Lung microvascular endothelial cell (primary cell): ENCODE measurements around the gene C1orf141. TPM values are rescaled to one million over a fixed set of nuclear protein-coding genes. Genes with fewer than 3 reads are reported as not detected.
"Not testable (repeated sequence)": the region's sequence is repeated elsewhere in the genome, so short reads cannot be mapped to it uniquely, and the experiment has no call there.

Experiments used
- DNase-seq, 2 donors: peaks; one replicate each; pipeline versions ENCODE4 v3.0.0 to v3.0.0-alpha.2; 2010; ENCODE audit warnings: low read depth in 2 of 2
- total RNA-seq: library from RNA; depleted of rRNA; stranded (reverse); fragments of >200 nt; gene quantifications from 2 replicates; pipeline ENCODE4 v1.2.1, GENCODE V29; 2014

The C1orf141 gene
- not detected in 2 replicates for total RNA-seq

DNA sequence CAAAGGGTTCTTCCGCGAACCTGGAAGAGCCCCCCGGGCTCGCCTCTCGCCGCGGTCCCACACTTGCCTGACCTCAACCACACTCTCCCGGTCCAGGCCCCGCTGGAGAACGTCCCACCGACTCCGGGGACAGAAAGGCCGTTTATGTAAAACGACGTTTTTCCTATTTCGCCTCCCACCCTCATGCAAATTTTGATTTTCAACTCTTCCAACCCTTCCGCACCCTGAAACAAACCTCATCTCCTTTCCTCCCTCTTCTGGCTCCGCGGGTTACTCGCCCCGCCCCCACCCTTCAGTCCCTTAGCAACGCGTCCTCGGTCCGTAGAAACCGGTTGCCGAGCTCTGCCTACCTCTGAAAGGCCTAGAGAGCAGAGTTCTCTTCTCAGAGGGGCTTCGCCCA is at the start of gene C1orf141:
C1orf141 (minus strand) TSS at position 276 of the 400 bp plus-strand sequence. CDS start 7,730 bp downstream, outside the sequence.
- DNase-seq = no peak

DNA sequence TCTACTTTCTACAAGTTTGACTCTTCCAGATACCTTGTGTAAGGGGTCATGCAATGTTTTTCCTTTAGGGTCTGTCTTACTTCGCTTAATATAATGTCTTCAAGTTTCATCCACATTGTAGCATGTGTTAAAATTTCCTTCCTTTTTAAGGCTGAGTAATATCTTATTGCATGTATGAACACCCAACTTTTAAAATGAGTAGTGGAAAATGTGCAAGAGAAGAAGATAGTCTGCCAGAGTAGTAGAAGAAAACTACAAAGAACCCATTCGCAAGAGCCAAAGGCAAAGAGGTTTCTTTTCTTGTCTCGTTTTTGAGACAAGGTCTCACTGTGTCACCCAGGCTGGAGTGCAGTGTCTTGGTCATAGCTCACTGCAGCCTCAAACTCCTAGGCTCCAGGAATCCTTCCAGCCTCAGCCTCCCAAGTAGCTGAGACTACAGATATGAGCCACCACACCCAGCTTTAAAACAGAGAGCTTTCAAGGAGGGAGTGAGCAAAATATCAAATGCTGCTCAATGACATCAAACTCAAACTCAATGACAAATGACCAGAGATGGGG is 40.8 kb upstream of the C1orf141 start:
- no peak for DNase-seq

DNA sequence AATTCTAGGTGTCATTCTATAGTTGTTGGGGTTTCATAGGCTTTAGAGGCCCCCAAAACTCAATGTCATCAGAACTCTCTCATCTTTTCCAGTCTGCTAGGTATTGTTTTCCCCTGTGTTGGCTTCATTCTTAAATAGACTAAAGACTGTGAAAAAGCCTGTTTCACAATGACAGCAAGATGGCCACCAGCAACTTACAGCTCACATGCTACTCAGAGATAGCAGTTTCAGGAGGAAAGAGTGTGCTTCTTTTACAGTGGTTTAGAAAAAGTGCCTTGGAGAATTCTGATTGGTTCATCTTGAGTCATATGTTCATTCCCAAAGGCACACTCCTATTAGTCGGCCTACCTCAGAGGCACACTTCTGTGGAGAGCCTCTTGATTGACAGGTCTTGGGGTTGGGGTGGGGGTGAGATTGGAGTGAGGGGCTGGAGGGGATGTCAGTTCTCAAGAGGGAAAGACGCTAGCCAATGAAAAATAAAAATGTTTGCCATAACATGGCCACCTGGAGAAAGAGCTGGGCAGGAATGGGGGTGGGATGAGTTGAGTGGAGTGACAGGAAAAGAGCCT is 40.0 kb upstream of the C1orf141 start:
- DNase-seq = no peak

DNA sequence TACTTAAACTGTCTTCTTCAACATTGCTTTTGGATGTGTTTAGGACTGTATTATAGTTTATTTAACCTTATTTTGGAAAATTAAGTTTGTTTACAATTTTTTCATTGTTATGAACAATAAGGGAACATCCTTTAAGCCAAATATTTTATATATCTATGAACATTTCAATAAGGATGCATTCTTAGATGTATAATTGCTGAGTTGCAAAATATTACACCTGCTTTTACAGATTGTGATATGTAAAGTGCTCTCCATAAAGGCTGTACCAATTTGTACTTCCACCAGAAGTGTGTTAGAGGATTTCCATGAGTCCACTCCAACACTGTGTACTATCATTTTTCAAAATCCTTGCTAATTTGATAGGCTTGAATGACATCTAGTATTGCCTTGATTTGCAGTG is 39.2 kb upstream of the C1orf141 start:
- no peak for DNase-seq

DNA sequence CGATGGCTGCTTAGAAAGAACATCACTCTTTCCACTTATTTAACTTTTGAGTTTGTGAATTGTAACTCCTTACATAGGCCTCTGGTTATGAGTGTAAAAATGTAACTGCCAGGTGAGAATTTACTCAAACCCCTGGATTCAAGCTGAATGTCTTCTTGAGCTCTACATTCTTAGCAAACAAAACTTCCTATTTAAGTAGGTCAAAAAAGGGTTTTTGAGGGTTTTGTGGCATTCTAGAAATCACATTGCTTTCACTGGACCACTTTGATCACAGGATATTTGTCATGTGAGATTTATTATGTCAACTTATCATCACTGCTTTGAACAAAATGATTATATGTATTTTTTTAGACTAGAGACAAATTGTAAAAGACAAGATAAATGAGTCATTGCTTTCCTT is 37.2 kb upstream of the C1orf141 start:
- no peak for DNase-seq

DNA sequence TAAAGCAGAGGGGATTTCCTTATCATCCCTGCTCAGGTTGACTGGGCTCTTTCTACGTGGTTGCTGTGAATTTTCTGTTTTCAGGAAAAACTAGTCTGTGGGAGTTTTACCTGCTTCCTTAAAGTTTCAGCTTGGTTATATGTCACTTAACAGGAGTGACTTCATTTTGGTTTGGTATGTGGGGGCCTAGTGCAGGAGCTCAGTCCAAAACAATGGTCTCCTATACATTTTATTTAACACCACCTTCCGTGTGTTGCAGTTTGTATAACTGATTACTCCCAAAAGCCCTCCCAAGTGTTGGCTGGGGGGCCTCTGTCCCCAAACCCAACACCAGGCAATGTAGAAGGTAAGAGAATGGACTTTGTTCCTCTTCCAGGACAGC is 36.8 kb upstream of the C1orf141 start:
- no peak for DNase-seq

DNA sequence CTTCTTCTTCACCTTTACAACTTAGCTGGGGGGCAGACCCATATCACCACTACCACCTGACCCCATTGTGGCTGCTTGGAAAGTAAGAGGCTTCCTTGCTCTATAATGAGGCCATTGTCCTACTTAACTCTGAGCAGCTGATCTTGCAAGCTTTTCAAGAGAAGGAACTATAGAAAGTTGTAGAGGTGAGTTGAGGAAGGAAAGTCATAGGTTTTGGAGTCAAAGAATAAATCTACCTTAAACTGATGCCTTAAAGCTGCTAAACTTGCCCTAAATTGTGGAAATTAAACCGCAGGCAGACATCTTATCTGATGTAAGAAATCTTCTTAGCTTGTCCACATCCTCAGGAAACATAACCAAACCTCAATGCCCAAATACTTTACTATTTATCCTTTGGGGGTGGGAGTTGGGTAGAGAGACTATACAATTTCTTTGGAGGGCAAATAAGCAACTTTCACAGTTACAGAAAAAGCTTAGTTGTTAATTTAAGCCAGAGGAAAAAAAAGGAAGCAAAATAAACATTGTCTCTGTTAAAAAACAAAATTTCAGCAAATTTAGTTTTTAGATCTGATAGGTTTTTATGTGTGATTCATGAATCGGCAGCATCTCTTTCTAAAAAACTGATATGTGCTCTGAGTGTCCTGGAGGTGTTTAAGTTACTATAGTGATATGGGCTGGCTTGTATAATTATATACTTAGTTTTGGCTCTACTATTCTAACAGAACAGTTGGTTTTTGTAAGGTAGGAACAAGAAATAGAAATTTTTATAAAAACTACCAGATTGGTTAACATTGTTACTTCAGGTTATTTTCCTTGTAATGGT is 36.2 kb upstream of the C1orf141 start:
- no peak for DNase-seq

DNA sequence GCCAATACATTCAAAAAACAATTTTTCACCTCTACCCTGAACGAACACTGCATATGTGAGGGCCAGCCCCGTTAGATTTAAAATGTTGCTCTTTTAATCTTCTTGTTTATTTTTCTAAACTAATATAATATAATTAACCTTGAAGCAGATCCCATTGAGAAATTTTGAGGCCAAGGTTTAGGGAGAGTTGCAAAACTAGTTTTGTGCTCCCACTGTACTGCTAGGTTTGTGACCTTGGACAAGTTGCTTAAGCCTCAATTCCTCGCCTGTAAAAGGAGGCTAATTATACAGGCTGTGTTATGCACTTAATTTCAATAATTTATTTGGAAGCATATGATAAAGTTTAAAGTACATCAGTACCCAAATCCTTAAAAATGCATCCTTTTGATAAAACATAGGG is 35.2 kb upstream of the C1orf141 start:
- no peak for DNase-seq

DNA sequence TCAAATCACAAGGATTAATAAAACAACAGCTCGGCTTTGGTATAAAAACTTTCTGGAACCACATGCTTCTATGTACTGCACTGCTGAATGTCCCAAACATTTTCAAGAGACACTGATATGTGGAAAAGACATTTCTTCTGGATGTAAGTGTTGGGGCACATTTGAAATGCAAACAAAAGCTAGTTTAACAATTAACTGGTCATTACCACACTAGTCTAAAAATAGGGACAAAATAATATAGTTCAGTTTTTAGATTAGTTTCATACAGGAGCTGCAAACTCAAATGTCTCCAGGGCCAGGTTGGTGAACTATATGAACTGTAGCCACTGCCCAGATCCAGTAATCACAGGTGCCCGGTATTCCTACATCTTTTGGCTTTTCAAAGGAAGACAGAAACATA is 34.7 kb upstream of the C1orf141 start:
- DNase-seq = no peak

DNA sequence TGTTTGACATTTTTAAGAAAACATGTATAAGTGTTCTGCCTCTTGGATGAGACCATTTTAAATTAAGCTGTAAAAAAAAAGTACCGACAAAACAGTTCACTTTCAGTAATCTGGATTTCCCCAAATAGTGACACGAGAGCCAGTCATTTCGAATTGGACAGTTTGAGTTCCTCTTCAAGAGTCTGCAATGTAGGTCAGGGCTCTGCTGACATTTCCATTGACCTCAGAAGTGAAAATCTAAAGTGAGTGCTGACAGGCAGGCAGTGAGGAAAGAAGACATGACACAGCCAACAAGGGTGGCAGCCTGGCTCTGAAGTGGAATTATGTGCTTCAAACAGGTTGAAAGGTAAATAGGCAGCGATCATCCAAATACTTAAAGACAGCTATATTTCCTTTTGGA is 31.4 kb upstream of the C1orf141 start, which contains the start of gene IL23R:
IL23R (plus strand) TSS at position 259 of the 400 bp plus-strand sequence. CDS start 1,667 bp downstream, outside the sequence.
- no peak for DNase-seq

DNA sequence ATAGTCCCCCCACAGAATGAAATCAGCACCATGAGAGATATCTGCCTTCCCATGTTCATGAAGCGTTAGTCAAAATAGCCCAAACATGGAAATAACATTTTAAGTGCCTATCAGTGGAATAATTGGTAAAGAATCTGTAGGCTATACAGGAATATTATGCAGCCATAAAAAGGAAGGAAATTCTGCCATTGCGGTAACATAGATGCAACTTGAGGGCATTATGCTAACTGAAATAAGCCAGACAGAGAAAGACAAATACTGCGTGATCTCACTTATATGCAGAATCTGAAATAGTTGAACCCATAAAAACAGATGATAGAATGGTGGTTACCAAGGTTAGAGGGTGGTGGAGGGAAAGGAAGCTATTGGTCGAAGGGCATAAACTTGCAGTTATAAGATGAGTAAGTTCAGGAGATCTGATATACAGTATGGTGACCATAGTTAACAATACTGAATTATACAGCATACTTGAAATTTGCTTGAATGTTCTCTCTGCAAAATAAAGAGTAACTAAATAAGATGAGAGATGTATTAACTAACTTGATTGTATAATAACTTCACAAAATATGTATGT is 30.8 kb upstream of the C1orf141 start:
- DNase-seq = no peak

DNA sequence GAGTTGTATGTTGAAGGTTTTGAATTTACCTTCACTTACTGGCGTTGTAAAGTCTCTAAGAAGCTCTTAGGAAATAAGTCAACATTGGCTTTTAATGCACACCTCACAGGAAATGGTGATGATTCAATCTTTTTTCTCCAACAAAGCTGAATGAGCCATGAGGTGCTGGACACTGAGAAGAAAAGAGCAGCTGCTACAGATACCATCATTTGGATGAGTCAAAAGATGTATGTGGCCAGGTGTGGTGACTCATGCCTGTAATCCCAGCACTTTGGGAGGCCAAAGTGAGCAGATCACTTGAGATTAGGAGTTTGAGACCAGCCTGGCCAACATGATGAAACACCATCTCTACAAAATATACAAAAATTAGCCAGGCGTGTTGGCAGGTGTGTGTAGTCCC is 28.2 kb upstream of the C1orf141 start:
- peak in 1 of 2 donors; percentile 31 for DNase-seq

DNA sequence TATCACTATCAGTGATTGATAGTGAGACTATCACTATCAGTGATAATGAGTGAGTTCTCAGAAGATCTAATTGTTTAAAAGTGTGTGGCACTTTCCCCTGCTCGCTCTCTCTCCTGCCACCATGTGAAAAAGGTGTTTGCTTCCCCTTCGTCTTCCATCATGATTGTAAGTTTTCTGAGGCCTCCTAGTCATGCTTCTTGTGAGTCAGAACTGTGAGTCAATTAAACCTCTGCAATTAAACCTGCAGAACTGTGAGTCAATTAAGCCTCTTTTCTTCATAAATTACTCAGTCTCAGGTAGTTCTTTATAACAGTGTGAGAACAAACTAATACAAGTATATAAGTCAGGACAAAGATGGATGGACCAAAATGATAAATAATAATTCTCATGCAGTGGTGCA is 24.5 kb upstream of the C1orf141 start:
- DNase-seq = no peak

DNA sequence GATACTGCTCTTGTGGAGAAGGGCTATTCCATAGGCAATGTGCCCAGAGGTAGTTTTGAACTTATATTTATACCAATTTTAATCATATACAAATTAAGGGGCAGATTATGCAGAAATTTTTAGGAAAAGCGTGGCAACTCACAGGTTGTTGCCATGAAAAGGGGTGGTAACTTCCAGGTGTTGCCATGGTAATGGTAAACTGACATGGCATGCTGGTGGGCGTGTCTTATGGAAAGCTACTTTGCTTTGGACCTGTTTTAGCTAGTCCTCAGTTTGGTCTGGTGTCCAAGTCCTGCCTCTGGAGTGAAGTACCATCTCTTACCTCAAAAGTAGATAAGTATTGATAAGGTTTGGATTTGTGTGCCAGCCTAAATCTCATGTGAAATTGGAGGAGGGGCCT is 23.6 kb upstream of the C1orf141 start:
- no peak for DNase-seq

DNA sequence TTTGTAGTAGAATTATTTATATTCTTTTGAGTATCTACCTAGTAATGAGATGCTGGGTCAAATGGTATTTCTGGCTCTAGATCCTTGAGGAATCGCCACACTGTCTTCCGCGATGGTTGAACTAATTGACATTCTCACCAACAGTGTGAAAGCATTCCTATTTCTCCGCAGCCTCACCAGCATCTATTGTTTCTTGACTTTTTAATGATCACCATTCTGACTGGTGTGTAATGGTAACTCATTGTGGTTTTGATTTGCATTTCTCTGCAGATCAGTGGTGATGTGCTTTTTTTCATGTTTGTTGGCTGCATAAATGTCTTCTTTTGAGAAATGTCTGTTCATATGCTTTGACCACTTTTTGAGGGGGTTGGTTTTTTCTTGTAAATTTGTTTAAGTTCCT is 16.2 kb upstream of the C1orf141 start:
- no peak for DNase-seq

DNA sequence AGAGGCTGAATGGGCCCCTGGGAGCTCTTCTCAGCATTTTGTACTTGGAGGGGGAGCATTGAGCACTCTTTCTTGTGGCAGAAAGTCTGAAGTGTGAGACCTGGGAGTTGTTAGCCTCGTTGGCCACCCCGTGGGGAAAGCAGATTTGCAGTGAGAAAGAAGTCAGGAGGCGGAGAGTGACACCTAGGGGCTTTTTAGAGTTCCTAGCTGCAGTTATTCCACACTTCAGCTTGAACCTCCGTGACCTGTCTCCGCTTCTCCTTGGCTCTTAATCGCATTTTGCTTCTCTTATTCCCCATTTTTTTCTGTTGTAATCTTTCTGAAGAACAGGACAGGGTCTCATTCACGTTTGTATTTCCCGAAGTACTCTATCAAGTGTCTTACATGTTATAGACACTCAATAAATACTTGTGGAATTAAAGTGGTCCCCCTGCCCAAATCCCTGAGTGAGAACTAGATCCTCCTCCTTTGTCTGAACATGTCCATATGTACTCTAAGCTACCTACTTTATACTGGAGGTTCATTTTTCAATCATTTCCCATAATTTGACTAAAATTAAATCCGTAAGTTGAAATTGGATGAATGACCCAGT is 14.5 kb upstream of the C1orf141 start:
- DNase-seq = peak; percentile 80 to 83

DNA sequence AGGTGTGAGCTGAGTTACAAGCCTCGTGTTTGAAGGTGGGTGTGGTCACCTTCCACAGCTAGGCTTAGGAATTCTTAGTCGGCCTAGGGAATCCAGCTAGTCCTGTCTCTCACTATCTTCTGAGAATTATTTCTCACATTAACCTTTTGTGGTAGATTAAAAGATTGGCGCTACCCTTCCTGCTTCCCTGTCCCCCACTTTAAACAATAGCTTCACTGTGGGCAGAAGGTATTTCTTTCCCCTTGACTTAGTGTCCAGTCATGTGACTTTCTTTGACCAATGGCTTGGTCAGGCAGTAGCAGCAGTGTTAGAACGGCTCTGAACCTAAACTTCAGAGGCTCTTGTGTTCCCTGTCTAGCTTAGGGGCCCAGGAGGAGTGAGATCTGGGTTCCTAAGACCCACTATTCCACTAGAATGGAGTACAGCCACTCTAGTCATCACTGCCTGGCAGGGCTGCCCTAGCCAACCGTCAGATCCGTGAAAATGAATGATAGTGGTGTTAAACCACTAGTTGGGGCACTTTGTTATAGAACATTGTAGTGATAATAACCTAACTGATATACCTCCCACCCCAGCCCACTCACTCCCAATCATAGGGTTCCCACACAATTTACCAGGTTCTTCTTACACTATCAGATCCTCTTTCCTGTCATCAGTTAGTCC is 13.9 kb upstream of the C1orf141 start:
- DNase-seq = no peak

DNA sequence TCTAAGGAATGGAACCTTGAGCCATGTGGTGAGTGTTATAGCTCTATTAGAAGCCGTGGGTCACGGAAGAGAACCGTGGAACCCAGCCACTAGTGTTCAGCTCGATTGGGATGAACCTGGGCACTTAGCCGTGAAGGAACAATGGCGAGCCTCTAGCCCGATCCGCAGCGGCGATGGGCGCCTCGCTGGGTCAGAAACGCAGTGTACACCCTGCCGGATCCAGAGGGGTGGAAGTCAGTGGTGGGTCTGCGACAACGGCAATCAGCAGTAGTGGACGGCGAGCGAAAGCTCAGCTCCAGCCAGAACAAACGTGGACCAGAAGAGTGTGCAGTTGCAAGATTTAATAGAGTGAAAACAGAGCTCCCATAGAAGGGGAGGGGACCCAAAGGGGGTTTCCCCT is 13.2 kb upstream of the C1orf141 start:
- not testable (repeated sequence) for DNase-seq

DNA sequence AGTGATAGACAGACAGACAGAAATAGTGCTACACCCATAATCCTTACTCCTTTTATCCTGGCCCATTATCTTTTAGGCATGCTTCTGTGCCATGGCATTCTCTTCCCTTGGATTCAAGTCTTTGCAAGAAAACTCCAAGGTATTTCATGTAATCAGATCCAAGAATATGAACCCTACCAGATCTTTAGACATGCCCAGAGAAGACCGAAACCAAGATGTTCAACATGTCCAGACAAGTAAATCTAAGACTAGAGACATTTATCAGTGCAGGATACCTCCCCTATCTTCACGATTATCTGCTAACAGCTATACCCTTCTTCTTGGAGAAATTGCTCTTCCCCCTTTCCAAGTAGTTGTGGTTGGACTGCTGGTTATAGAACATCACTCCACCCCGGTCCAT is 11.8 kb upstream of the C1orf141 start:
- DNase-seq = no peak

DNA sequence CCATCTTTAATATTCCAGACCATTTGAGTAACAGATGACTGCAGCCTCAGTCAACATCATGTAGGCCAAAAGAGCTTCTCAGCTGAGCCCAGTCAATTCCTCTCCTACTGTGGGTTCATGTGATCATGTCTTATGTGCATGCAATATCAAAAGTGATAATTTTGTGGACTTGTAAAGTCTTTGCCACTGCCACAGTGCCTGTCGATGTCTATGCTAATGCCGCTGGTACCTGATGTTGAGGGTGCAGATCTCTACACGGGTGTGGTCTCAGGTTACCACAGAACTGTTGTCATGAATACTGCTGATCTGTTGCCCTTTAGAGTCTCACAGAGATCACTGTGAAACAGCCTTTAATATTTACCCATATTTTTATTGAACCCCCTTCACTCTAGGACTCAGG is 11.3 kb upstream of the C1orf141 start:
- DNase-seq = no peak

DNA sequence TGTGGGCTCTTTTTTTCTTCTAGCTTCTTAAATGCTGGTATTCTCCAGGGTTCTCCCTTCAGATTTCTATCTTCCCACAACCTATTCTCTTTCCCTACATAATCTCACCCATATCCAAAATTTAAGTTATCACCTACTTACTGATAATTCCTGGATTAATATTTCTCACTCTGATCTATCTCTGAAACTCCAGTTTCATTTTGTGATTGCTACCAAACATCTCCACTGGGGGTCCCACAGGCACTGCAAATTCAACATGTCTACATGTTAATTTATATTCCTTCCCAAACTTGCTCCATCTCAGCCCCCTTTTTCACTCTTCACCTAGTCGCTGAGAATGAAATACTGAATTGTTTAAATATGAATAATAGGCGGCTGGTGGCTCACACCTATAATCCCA is 9.9 kb upstream of the C1orf141 start:
- peak in 1 of 2 donors; percentile 23 for DNase-seq

DNA sequence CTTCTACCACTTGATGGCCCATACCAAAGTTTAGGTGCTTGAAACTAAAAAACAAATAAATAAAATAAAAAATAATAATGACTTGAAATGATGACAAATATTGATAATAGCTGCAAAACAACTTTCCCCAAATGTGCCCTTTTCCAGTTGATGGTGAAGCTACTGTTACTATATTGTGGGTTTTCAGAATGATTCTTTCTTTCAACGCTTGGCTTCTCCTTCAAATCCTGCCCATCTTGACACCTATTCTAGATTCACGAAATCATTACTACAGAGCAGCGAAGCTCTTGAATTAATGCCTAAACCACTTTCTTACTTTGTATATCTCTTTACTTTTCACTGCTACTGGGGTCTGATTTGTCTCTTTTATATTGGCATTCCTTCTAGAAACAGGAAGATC is 9.2 kb upstream of the C1orf141 start:
- no peak for DNase-seq
